Aorta (tissue), 5 donors: Measurements from ENCODE around the gene COL6A1. TPM values are rescaled to one million over a fixed set of nuclear protein-coding genes. Genes with fewer than 3 reads are reported as not detected.

Experiments used
- ATAC-seq: fragments of 200-7000 bp; cut with Tn5 transposase; one replicate; pipeline ENCODE4 v1.9.1; 2022; ENCODE audit warnings: moderate library complexity; ENCODE audit not compliant: low FRiP score
- DNase-seq, 2 donors: peaks; one replicate each; pipeline ENCODE4 v3.0.0-alpha.2; 2020
- H3K27ac ChIP-seq, 2 donors: one replicate each; pipeline ENCODE4 v1.5.1; 2013; ENCODE audit warnings: low read length in 2 of 2, mild to moderate bottlenecking in 2 of 2, moderate library complexity in 2 of 2, control low read depth in 1 of 2, inconsistent platforms in 1 of 2, low read depth in 1 of 2
- H3K27me3 ChIP-seq, 2 donors: one replicate each; pipeline ENCODE4 v1.6.1; 2013; ENCODE audit warnings: control low read depth in 1 of 2, low read length in 1 of 2, mild to moderate bottlenecking in 1 of 2, moderate library complexity in 1 of 2; ENCODE audit not compliant: insufficient read depth in 2 of 2, control insufficient read depth in 1 of 2
- H3K36me3 ChIP-seq, 2 donors: one replicate each; pipeline ENCODE4 v1.6.1; 2013; ENCODE audit warnings: control low read depth in 1 of 2, low read length in 1 of 2, mild to moderate bottlenecking in 1 of 2; ENCODE audit not compliant: insufficient read depth in 2 of 2, control insufficient read depth in 1 of 2
- H3K4me1 ChIP-seq, 2 donors: one replicate each; pipeline ENCODE4 v1.6.1; 2013; ENCODE audit warnings: low read length in 2 of 2, control low read depth in 1 of 2, mild to moderate bottlenecking in 1 of 2, moderate library complexity in 1 of 2; ENCODE audit not compliant: insufficient read depth in 2 of 2, control insufficient read depth in 1 of 2
- H3K4me3 ChIP-seq, 2 donors: one replicate each; pipeline ENCODE4 v1.5.1; 2013; ENCODE audit warnings: low read length in 2 of 2, control low read depth in 1 of 2, mild to moderate bottlenecking in 1 of 2
- H3K9me3 ChIP-seq: one replicate; pipeline ENCODE4 v1.6.1; 2013; ENCODE audit warnings: mild to moderate bottlenecking, low read length; ENCODE audit not compliant: control insufficient read depth
- WGBS, 2 donors: extraction: QIAGEN DNeasy Blood & Tissue Kit; methylation state at CpG; one replicate each; pipeline ENCODE4 v1.1.7; 2013; 5-methylcytosine and 5-hydroxymethylcytosine counted together
- intact Hi-C, 2 donors: fragments of 100-400 bp; cut with DNase I; formaldehyde crosslinking; loops; one replicate each; pipeline versions ENCODE4 v1.14.2 to v1.15.0; 2022
- polyA plus RNA-seq, 2 donors: library from polyadenylated mRNA; stranded (reverse); fragments of 200-250 nt; gene quantifications; one replicate each; pipeline ENCODE4 v1.2.3, GENCODE V29; 2013
- total RNA-seq, 2 donors: library from RNA; stranded (reverse); fragmentation: NEBNext Ultra II Directional; extraction: Animal tissue kit (Norgen Biotek cat#: 25700); gene quantifications; one replicate each; pipeline ENCODE4 v1.2.1, GENCODE V29; 2021
- donor health status: healthy with polysubstance abuse.
- donor health status: Bipolar disorder and iron deficiency.
- donor health status: DM: no; HTN: no; CAD: no.
- donor health status: DM: no; HTN: no; CAD: no.
- donor health status: DM: yes; HTN: yes; CAD: no.

The COL6A1 gene
- total and polyA plus RNA-seq, 4 donors, result 156 to 1,773 (median 525) TPM

- no peaks in the 10 kb centered on the region for H3K27me3 ChIP-seq
- H3K4me1 ChIP-seq, result no peaks in the 10 kb centered on the region
- ATAC-seq (no peak), DNase-seq (no peak)
- WGBS, 2 donors, result 96 to 97% methylated on average over 51 to 52 of the region's 52 CpGs
- H3K27ac ChIP-seq, result no peak overlapping the region
- H3K4me3 ChIP-seq, result no peak overlapping the region
- H3K36me3 ChIP-seq, result no peaks in the 10 kb centered on the region
- intact Hi-C loops, result no loop called here
- H3K9me3 ChIP-seq, result no peaks in the 10 kb centered on the region
These were observed 56.1 kb downstream of the COL6A1 start for GRCh38 chr21:46037331-46038325.

- intact Hi-C loops, result no loop called here
- no peak for DNase-seq
These were observed 56.8 kb downstream of the COL6A1 start for GRCh38 chr21:46038341-46038829.

GRCh38 chr21:46038871-46039397 is 57.4 kb downstream of the COL6A1 start:
- no peaks in the 10 kb centered on the region for H3K36me3 ChIP-seq
- H3K27me3 ChIP-seq, result no peaks in the 10 kb centered on the region
- H3K9me3 ChIP-seq, result no peaks in the 10 kb centered on the region
- no peaks in the 10 kb centered on the region for H3K4me1 ChIP-seq
- 53 to 54% methylated on average over 23 of the region's 23 CpGs for WGBS, 2 donors
- peak; percentile 86 to 93 for DNase-seq
- intact Hi-C loops, result no loop called here
- peak; percentile 70 for ATAC-seq
- peak overlapping the region in 1 of 2 donors; percentile 23 for H3K27ac ChIP-seq
- H3K4me3 ChIP-seq, result no peak overlapping the region

More at GRCh38 chr21:46038341-46038829, 56.8 kb downstream of the COL6A1 start:
- H3K36me3 ChIP-seq, result no peaks in the 10 kb centered on the region
- ATAC-seq, result no peak
- no peaks in the 10 kb centered on the region for H3K27me3 ChIP-seq
- no peak overlapping the region for H3K4me3 ChIP-seq
- H3K4me1 ChIP-seq, result no peaks in the 10 kb centered on the region
- peak overlapping the region in 1 of 2 donors; percentile 23 for H3K27ac ChIP-seq
- no peaks in the 10 kb centered on the region for H3K9me3 ChIP-seq
- WGBS, 2 donors, result 91 to 93% methylated on average over 23 to 24 of the region's 24 CpGs

- intact Hi-C loops, result no loop called here
- Histone ChIP-seq H3K4me3 (no peak overlapping the region), H3K27ac (no peak overlapping the region), H3K4me1 (no peaks in the 10 kb centered on the region), H3K36me3 (no peaks in the 10 kb centered on the region), H3K27me3 (no peaks in the 10 kb centered on the region), H3K9me3 (no peaks in the 10 kb centered on the region)
- ATAC-seq (peak; percentile 19), DNase-seq (no peak)
- WGBS, 2 donors, result 96% methylated on average over 31 of the region's 31 CpGs
These were observed 58.5 kb downstream of the COL6A1 start for GRCh38 chr21:46039891-46040660.

- Histone ChIP-seq H3K4me1 (no peaks in the 10 kb centered on the region), H3K36me3 (no peaks in the 10 kb centered on the region), H3K27me3 (no peaks in the 10 kb centered on the region), H3K9me3 (no peaks in the 10 kb centered on the region), H3K4me3 (no peak overlapping the region), H3K27ac (no peak overlapping the region)
- 93 to 97% methylated on average over 10 of the region's 10 CpGs for WGBS, 2 donors
- ATAC-seq (no peak), DNase-seq (no peak)
- intact Hi-C loops, result no loop called here
These were observed 59.1 kb downstream of the COL6A1 start for GRCh38 chr21:46040707-46041106.

GRCh38 chr21:46041183-46041582 is 59.6 kb downstream of the COL6A1 start:
- DNase-seq, result no peak
- no peak for ATAC-seq

GRCh38 chr21:46045154-46045553 is 63.6 kb downstream of the COL6A1 start:
- Histone ChIP-seq H3K27me3 (no peaks in the 10 kb centered on the region), H3K4me3 (no peak overlapping the region), H3K36me3 (no peaks in the 10 kb centered on the region), H3K4me1 (no peaks in the 10 kb centered on the region), H3K27ac (no peak overlapping the region), H3K9me3 (no peaks in the 10 kb centered on the region)
- no peak for ATAC-seq
- WGBS, 2 donors, result 36 to 47% methylated on average over 2 of the region's 2 CpGs
- DNase-seq, result no peak
- intact Hi-C loops, result no loop called here

More at GRCh38 chr21:46041183-46041582, 59.6 kb downstream of the COL6A1 start:
- no peak overlapping the region for H3K27ac ChIP-seq
- no peaks in the 10 kb centered on the region for H3K27me3 ChIP-seq
- H3K4me3 ChIP-seq, result no peak overlapping the region
- H3K4me1 ChIP-seq, result no peaks in the 10 kb centered on the region
- intact Hi-C loops, result no loop called here
- H3K36me3 ChIP-seq, result no peaks in the 10 kb centered on the region
- 92 to 93% methylated on average over 10 of the region's 10 CpGs for WGBS, 2 donors
- no peaks in the 10 kb centered on the region for H3K9me3 ChIP-seq

GRCh38 chr21:46046471-46046870 is 64.9 kb downstream of the COL6A1 start:
- intact Hi-C loops, result no loop called here
- Histone ChIP-seq H3K27ac (no peak overlapping the region), H3K27me3 (no peaks in the 10 kb centered on the region), H3K4me1 (no peaks in the 10 kb centered on the region), H3K36me3 (no peaks in the 10 kb centered on the region), H3K9me3 (no peaks in the 10 kb centered on the region), H3K4me3 (no peak overlapping the region)
- no peak for ATAC-seq
- no peak for DNase-seq
- 93 to 96% methylated on average over 12 of the region's 12 CpGs for WGBS, 2 donors
